SK-N-MC (cell line): ENCODE results near the gene NANOS3.

Source experiments
- DNase-seq: peaks from one replicate; pipeline ENCODE4 v3.0.0-alpha.2; 2011; ENCODE audit warnings: low read depth, low spot score
- H3K27ac ChIP-seq: fragments of 200-600 bp; sonication (generic); 2 replicates; pipeline ENCODE4 v1.5.1; 2016; ENCODE audit warnings: mixed run types
- H3K36me3 ChIP-seq: fragments of 200-600 bp; sonication (generic); 2 replicates; pipeline ENCODE4 v1.6.1; 2017; ENCODE audit warnings: antibody characterized with exemption, low read length, mixed read lengths; ENCODE audit not compliant: insufficient read depth
- H3K4me3 ChIP-seq: fragments of 200-600 bp; sonication (generic); 2 replicates; pipeline ENCODE4 v1.5.1; 2016
- H3K9ac ChIP-seq: fragments of 200-600 bp; sonication (generic); 2 replicates; pipeline ENCODE4 v1.8.0; 2017; ENCODE audit warnings: mixed run types, mixed read lengths; ENCODE audit not compliant: insufficient read length
- H3K9me3 ChIP-seq: fragments of 200-600 bp; sonication (generic); 2 replicates; pipeline ENCODE4 v1.6.1; 2017; ENCODE audit warnings: low read depth, mild to moderate bottlenecking, antibody characterized with exemption, low read length, moderate library complexity, mixed read lengths
- EZH2 ChIP-seq: fragments of 200-600 bp; sonication (generic); IDR thresholded peaks from one replicate; pipeline ENCODE4 v1.6.1; 2017; ENCODE audit warnings: antibody characterized with exemption
- FOXP2 ChIP-seq: optimal IDR thresholded peaks from 2 replicates; pipeline ENCODE3; 2011; ENCODE audit warnings: mild to moderate bottlenecking, moderate library complexity; ENCODE audit not compliant: insufficient read depth; ENCODE audit errors: extremely low read length, control extremely low read depth
- POLR2AphosphoS5 ChIP-seq: IDR thresholded peaks from 2 replicates; pipeline ENCODE4 v1.6.1; 2012; ENCODE audit warnings: mild to moderate bottlenecking, low read depth, low read length, borderline replicate concordance

Gene NANOS3

GRCh38 chr19:13923194-13923987 lies 46.5 kb downstream of the NANOS3 start:
- Histone ChIP-seq H3K9ac (no peak overlapping the region), H3K36me3 (peaks cover 39% of the 10 kb centered on the region), H3K27ac (no peak overlapping the region), H3K4me3 (no peak overlapping the region), H3K9me3 (no peaks in the 10 kb centered on the region)
- TF ChIP-seq EZH2 (no peak), POLR2AphosphoS5 (no peak), FOXP2 (no peak)
- DNase-seq, result no peak

GRCh38 chr19:13926010-13926409 lies 49.1 kb downstream of the NANOS3 start:
- DNase-seq, result no peak
- peaks cover 19% of the 10 kb centered on the region for H3K36me3 ChIP-seq
- H3K9ac ChIP-seq, result no peak overlapping the region
- H3K4me3 ChIP-seq, result no peak overlapping the region
- no peak for TF ChIP-seq EZH2
- TF ChIP-seq FOXP2, result no peak
- no peak for TF ChIP-seq POLR2AphosphoS5
- no peak overlapping the region for H3K27ac ChIP-seq
- H3K9me3 ChIP-seq, result no peaks in the 10 kb centered on the region

GRCh38 chr19:13926715-13927114 lies 49.8 kb downstream of the NANOS3 start:
- peaks cover 12% of the 10 kb centered on the region; the same call in 1 of the 2 replicates for H3K36me3 ChIP-seq
- no peaks in the 10 kb centered on the region for H3K9me3 ChIP-seq
- no peak overlapping the region for H3K9ac ChIP-seq
- H3K27ac ChIP-seq, result no peak overlapping the region
- no peak overlapping the region for H3K4me3 ChIP-seq
- TF ChIP-seq EZH2 (no peak), FOXP2 (no peak), POLR2AphosphoS5 (no peak)
- no peak for DNase-seq

GRCh38 chr19:13929340-13929739 lies 52.4 kb downstream of the NANOS3 start:
- peaks cover 2% of the 10 kb centered on the region; the same call in 1 of the 2 replicates for H3K36me3 ChIP-seq
- DNase-seq, result no peak
- no peaks in the 10 kb centered on the region for H3K9me3 ChIP-seq
- TF ChIP-seq EZH2 (no peak), FOXP2 (no peak), POLR2AphosphoS5 (no peak)
- H3K4me3 ChIP-seq, result no peak overlapping the region
- H3K9ac ChIP-seq, result no peak overlapping the region
- no peak overlapping the region for H3K27ac ChIP-seq

GRCh38 chr19:13929956-13930355 lies 53.0 kb downstream of the NANOS3 start:
- H3K4me3 ChIP-seq, result no peak overlapping the region
- no peaks in the 10 kb centered on the region for H3K9me3 ChIP-seq
- H3K27ac ChIP-seq, result no peak overlapping the region
- TF ChIP-seq POLR2AphosphoS5, result no peak
- no peaks in the 10 kb centered on the region; the same call in 1 of the 2 replicates for H3K36me3 ChIP-seq
- no peak for DNase-seq
- H3K9ac ChIP-seq, result no peak overlapping the region
